VCaP (cell line): ENCODE data around the gene ANKEF1.

Experiments
- H3K27ac ChIP-seq: fragments of 450-650 bp; 2 replicates; pipeline ENCODE4 v1.5.1; 2017
- TF ChIP-seq, protein P1 (sequence below): fragments of 450-650 bp; conservative IDR thresholded peaks from 2 replicates; pipeline ENCODE4 v1.5.1; 2017; ENCODE audit warnings: mild to moderate bottlenecking, moderate library complexity

ANKEF1 gene

DNA sequence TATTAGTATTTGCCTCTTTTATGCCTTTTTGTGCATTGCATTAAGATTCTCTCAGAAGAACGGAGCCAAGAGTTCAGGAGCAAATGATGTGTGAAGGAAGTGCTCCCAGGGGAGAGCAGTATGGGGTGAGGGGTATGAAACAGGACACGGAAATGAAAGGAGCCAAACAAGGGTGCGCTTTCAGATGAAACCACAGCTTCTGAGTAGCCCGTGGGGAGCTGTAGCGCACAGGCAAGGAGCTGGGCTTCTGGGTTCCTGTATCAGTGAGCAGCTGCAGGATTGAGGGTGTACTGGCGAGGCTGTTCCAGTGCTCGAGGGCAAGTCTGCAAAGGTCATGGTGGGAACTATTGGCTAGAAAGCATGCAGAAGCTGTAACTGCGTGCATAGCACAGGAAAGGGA lies 25.4 kb downstream of the ANKEF1 start:
- TF ChIP-seq, protein P1, sequence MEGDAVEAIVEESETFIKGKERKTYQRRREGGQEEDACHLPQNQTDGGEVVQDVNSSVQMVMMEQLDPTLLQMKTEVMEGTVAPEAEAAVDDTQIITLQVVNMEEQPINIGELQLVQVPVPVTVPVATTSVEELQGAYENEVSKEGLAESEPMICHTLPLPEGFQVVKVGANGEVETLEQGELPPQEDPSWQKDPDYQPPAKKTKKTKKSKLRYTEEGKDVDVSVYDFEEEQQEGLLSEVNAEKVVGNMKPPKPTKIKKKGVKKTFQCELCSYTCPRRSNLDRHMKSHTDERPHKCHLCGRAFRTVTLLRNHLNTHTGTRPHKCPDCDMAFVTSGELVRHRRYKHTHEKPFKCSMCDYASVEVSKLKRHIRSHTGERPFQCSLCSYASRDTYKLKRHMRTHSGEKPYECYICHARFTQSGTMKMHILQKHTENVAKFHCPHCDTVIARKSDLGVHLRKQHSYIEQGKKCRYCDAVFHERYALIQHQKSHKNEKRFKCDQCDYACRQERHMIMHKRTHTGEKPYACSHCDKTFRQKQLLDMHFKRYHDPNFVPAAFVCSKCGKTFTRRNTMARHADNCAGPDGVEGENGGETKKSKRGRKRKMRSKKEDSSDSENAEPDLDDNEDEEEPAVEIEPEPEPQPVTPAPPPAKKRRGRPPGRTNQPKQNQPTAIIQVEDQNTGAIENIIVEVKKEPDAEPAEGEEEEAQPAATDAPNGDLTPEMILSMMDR = no peak

DNA sequence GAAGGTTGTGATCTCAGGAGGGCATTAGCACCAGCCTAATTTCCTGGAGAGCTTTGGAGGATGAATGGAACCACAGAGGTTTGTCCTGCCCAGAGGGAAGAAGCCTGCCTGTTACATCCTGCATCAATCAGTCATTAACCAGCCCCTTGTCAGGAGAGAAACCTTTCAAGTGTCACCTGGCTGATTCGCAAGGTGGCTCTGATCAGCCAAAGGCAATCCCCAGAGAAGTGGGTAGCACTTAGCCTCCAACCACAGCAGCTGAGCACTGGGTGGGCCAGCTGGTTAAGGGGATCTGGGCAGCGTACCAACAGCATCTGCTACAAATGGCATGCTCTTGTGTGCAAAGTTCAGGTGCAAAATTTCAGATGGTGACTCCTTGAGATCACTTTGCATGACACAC lies 26.9 kb downstream of the ANKEF1 start:
- TF ChIP-seq, protein P1 = no peak
- H3K27ac ChIP-seq = no peak overlapping the region

More for the DNA sequence above, 25.4 kb downstream of the ANKEF1 start:
- no peak overlapping the region for H3K27ac ChIP-seq

DNA sequence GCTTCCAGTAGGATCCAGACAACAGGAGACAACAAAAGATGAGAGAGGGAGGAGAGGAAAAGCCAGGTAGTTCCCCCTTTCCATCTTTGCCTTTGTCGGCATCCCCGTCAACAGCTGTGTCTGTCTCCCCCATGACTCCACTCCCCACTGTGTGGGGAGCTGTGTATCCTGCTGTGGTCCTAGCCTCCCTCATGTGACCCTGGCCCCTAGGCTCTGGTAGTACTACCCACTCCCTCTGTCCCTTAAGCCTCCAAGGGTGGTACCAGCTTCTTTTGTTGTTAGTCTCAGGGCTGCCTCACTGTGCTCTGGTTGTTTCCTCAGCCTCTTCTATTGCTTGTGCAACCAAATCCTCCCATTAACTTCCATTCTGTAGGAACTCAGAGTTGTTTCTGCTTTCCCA lies 28.7 kb downstream of the ANKEF1 start:
- TF ChIP-seq, protein P1 = no peak
- no peak overlapping the region for H3K27ac ChIP-seq

DNA sequence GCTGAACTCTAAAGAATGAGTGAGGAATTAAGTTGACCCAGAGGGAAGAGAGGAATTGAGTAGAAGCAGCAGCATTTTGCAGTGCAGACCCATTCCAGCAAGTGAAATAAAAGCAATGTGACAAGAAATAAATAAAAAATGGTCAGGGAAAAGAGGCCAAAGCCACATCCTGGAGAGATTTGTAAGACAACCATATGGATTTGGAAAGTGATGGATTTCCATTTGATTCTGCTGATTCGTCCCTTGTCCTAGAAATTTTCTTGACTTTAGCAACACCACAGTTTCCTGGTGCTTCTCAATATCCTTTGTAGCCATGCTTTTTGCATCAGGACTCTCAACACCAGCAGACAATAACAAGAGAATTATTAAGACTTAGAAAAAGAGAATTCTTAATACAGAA lies 29.8 kb downstream of the ANKEF1 start:
- TF ChIP-seq, protein P1 = no peak
- no peak overlapping the region for H3K27ac ChIP-seq

DNA sequence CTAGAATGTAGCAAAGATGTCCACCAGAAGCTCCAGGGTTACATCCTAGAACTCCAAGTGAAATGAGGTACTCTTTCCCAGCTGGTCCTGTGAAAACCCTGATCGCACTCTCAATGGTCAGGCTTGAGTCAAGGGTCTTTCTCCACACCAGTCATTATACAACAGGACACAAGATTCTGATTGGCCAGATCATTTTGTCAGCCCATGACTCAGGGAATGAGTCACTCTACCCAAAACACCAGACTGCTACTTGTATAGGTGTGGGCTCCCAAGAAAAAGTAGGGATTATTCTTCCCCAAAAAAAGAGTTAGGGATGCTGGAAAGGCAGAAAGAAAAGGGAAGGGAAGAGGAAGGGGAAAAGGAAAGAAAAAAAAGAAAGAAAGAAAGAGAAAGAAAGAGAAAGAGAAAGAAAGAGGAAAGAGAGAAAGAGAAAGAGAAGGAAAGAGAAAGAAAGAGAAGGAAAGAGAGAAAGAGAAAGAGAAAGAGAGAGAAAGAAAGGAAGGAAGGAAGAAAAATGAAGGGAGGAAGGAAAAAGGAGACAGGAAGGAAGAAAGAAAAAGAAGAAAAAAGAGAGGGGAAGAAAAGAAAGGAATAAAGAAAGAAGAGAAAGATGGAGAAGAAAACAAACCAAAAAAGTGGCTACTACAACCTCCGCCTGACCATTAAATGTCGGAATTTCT lies 30.5 kb downstream of the ANKEF1 start:
- TF ChIP-seq, protein P1 = no peak

DNA sequence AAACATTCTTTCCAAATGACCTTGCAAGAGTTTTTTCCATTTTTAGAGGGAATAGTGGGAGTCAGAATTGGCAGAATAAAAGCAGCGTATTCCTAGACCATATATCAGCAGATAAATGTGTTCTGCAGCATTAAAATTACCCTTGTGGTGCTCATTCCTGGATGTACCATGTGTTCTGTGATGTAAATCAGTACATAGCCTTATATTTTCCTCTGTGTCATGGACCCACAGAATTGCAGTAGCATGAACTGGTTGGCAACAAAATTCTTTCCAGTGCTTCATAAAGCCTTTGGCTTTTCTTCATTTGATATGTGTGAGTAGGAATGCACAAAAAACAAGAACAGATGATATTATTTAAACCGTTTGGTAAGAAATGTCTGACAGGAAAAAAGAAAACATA lies 32.5 kb downstream of the ANKEF1 start:
- TF ChIP-seq, protein P1 = no peak
- no peak overlapping the region for H3K27ac ChIP-seq

More for the DNA sequence above, 30.5 kb downstream of the ANKEF1 start:
- no peak overlapping the region for H3K27ac ChIP-seq

DNA sequence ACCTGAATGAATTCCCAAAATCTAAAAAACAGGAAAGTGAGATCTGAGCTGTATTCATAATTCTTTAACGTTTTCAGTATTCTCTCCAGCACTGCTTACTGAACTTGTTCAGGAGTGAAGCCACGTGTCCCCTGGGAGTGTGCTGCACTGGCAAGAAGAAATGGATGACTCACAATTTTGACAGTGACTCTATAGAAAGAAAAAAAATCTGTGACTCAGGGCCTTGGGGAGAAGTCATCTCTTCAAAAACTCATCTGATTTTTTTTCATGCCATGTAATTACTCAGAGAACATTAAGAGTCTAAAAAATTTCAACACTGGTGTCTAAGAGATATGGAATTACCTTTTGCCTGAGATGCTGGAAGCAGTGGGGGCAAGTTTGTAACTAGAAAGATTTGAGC lies 39.7 kb downstream of the ANKEF1 start:
- TF ChIP-seq, protein P1 = no peak
- no peak overlapping the region for H3K27ac ChIP-seq
